Amniotic epithelial cell (primary cell): ENCODE results near the gene PKIG.

ENCODE experiments used
- DNase-seq: peaks from one replicate; pipeline ENCODE4 v3.0.0-alpha.2; 2010; ENCODE audit warnings: low read depth

The PKIG gene

GRCh38 chr20:44662261-44662660 lies 79.9 kb downstream of the PKIG start:
- DNase-seq = no peak

- DNase-seq = no peak
Observed at GRCh38 chr20:44664131-44664530, 81.8 kb downstream of the PKIG start.

DNA sequence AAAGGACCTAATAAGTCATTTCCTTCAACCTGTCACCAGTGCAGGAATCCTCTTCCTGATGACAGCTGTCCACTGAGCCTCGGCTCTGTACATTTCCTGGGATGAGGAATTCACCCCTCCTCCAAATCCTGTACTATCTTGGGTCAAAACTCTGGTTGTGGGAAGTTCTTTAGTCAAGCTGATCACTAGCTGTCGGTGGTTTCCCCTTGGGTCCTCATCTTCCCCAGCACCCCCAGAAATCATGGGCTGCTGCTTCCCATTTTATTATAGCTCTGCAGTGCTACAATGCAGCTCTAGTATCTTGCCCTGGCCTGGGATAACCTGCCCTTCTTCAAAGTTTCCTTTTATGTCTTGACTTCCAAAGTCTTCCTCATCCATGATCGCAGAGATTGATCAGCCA lies 83.7 kb downstream of the PKIG start:
- no peak for DNase-seq
